Neutrophil (primary cell): ENCODE results near the gene CHMP2A.
A peak's percentile ranks its signal among the peaks of the same experiment; 100 is the strongest.

Source experiments
- H3K27ac ChIP-seq: fragments of 200-600 bp; sonication (generic); 2 replicates; pipeline ENCODE4 v1.5.1; 2016; ENCODE audit warnings: mild to moderate bottlenecking, moderate library complexity
- H3K27me3 ChIP-seq: fragments of 200-600 bp; sonication (generic); 2 replicates; pipeline ENCODE4 v1.6.0; 2016; ENCODE audit warnings: mild to moderate bottlenecking
- H3K36me3 ChIP-seq: fragments of 200-600 bp; sonication (generic); 2 replicates; pipeline ENCODE4 v1.5.1; 2017
- H3K4me1 ChIP-seq, 2 experiments: fragments of 200-600 bp in 1 of 2; sonication (generic) in 1 of 2; 1 replicate in 1 of 2; 2 replicates in 1 of 2; pipeline versions ENCODE4 v1.5.1 to v1.6.1; 2013 to 2016; ENCODE audit warnings: low read depth in 1 of 2, low read length in 1 of 2, mild to moderate bottlenecking in 1 of 2, moderate library complexity in 1 of 2; ENCODE audit not compliant: control insufficient read depth in 1 of 2, insufficient read depth in 1 of 2
- H3K4me3 ChIP-seq, 2 experiments: fragments of 200-600 bp in 1 of 2; sonication (generic) in 1 of 2; 1 replicate in 1 of 2; 2 replicates in 1 of 2; pipeline ENCODE4 v1.5.1; 2013 to 2016; ENCODE audit warnings: low read depth in 1 of 2, low read length in 1 of 2, mild to moderate bottlenecking in 1 of 2, moderate library complexity in 1 of 2
- H3K9me3 ChIP-seq: fragments of 200-600 bp; sonication (generic); 2 replicates; pipeline ENCODE4 v1.5.1; 2016
- TF ChIP-seq, protein P1 (sequence below): fragments of 200-600 bp; sonication (generic); IDR thresholded peaks from 2 replicates; pipeline ENCODE4 v1.5.1; 2016; ENCODE audit warnings: antibody characterized with exemption

CHMP2A gene

GRCh38 chr19:58516246-58516836, 38.6 kb downstream of the CHMP2A start:
- Histone ChIP-seq H3K27ac (no peak overlapping the region), H3K36me3 (peaks cover 27% of the 10 kb centered on the region), H3K4me3 (no peak overlapping the region), H3K9me3 (no peaks in the 10 kb centered on the region), H3K4me1 (peaks cover 35 to 46% of the 10 kb centered on the region in 2 experiments), H3K27me3 (no peaks in the 10 kb centered on the region)
- TF ChIP-seq, protein P1, sequence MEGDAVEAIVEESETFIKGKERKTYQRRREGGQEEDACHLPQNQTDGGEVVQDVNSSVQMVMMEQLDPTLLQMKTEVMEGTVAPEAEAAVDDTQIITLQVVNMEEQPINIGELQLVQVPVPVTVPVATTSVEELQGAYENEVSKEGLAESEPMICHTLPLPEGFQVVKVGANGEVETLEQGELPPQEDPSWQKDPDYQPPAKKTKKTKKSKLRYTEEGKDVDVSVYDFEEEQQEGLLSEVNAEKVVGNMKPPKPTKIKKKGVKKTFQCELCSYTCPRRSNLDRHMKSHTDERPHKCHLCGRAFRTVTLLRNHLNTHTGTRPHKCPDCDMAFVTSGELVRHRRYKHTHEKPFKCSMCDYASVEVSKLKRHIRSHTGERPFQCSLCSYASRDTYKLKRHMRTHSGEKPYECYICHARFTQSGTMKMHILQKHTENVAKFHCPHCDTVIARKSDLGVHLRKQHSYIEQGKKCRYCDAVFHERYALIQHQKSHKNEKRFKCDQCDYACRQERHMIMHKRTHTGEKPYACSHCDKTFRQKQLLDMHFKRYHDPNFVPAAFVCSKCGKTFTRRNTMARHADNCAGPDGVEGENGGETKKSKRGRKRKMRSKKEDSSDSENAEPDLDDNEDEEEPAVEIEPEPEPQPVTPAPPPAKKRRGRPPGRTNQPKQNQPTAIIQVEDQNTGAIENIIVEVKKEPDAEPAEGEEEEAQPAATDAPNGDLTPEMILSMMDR, result no peak

- H3K9me3 ChIP-seq, result no peaks in the 10 kb centered on the region
- H3K27me3 ChIP-seq, result no peaks in the 10 kb centered on the region
- H3K4me3 ChIP-seq, result no peak overlapping the region
- peaks cover 31 to 43% of the 10 kb centered on the region in 2 experiments for H3K4me1 ChIP-seq
- TF ChIP-seq, protein P1, result no peak
- no peak overlapping the region for H3K27ac ChIP-seq
- H3K36me3 ChIP-seq, result peaks cover 31% of the 10 kb centered on the region
Measured at GRCh38 chr19:58515259-58515658, 39.6 kb downstream of the CHMP2A start.

GRCh38 chr19:58514564-58515022, 40.3 kb downstream of the CHMP2A start:
- Histone ChIP-seq H3K36me3 (peaks cover 32% of the 10 kb centered on the region), H3K27ac (no peak overlapping the region), H3K27me3 (no peaks in the 10 kb centered on the region), H3K9me3 (no peaks in the 10 kb centered on the region), H3K4me1 (peaks cover 25 to 36% of the 10 kb centered on the region in 2 experiments), H3K4me3 (peak overlapping the region; percentile 41 to 60)
- TF ChIP-seq, protein P1, result no peak

GRCh38 chr19:58513694-58514563, 41.0 kb downstream of the CHMP2A start:
- peaks cover 22 to 32% of the 10 kb centered on the region in 2 experiments for H3K4me1 ChIP-seq
- TF ChIP-seq, protein P1, result peak; percentile 92
- no peaks in the 10 kb centered on the region for H3K9me3 ChIP-seq
- H3K4me3 ChIP-seq, result peak overlapping the region; percentile 41 to 60
- no peaks in the 10 kb centered on the region for H3K27me3 ChIP-seq
- H3K27ac ChIP-seq, result peak overlapping the region; percentile 57
- peaks cover 32% of the 10 kb centered on the region for H3K36me3 ChIP-seq

DNA sequence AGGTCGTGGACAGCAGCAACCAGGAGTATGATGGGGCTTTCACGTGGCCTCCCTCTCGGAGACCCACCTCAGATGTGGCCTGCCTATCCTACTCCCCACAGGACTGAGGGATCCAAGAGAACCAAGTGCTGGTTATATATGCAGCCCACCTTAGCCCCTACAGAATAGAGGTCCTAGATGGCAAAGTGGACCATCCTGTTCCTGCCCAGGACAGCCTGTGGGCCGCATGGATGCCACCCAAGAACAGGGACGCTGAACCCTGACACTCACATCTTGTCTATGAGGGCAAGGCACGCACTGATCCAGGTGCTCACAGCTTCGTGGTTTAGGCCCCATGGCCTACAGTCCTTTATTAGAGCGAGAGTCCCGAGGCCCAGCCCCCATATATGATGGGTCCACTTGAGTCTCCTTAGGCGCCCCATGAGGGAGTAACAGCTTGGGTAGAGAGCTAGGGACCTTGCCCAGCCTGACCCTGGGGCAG, 41.7 kb downstream of the CHMP2A start:
- Histone ChIP-seq H3K27ac (peak overlapping the region; percentile 57), H3K4me3 (no peak overlapping the region), H3K4me1 (peaks cover 15 to 25% of the 10 kb centered on the region in 2 experiments), H3K9me3 (no peaks in the 10 kb centered on the region), H3K27me3 (no peaks in the 10 kb centered on the region), H3K36me3 (peaks cover 32% of the 10 kb centered on the region)
- TF ChIP-seq, protein P1, result no peak
